ENCODE measurements around the gene KHDC1. TPM values are rescaled to one million over a fixed set of nuclear protein-coding genes. Genes with fewer than 3 reads are reported as not detected.
A peak's percentile ranks its signal among the peaks of the same experiment; 100 is the strongest.

Gene KHDC1
- total and polyA plus RNA-seq, 2 of the 8 experiments (the other 6 are each of a cell fraction or from before 2014, with no cell fraction given): 4.3 to 7.3 TPM

DNA sequence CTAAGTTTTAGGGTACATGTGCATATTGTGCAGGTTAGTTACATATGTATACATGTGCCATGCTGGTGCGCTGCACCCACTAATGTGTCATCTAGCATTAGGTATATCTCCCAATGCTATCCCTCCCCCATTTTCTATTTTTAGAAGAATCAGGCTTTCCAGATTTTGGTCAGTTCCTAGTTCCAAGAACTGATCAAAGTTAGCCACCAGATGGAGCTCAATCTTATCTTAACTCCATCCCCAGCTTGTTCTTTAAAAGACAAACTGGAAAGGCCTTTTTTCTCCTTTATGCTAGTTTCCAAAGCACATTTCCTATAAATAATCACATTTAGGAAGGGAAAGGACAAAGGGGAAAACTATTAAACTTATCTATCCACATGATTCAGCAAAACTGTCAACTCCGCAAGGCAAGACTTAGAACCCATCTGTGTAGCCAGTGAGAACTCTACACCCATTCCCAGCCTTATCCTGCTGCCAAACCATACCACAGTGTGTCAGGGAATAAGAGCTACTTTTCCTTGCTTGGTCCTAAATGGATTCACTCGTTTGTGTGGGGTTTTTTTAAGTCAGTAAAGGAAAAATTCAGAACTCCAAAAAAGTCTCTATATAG lies 22.8 kb upstream of the KHDC1 start:
- H3K4ac ChIP-seq (replicated peaks; ENCODE audit: insufficient read length, low read depth, low read length): no peak overlapping the region
- H3K79me2 ChIP-seq (ENCODE audit: control insufficient read depth in 1 of 2, insufficient read depth in 2 of 2, low read length in 2 of 2): no peaks in the 10 kb centered on the region
- peaks cover 0 to 1% of the 10 kb centered on the region in 2 experiments for H4K20me1 ChIP-seq (replicated peaks in 1 of 2; ENCODE audit: control insufficient read depth in 1 of 2, insufficient read depth in 2 of 2, low read length in 2 of 2)
- 80% methylated on average over 3 of the region's 3 CpGs; no CpG with 5 or more reads in 1 of the 2 experiments for WGBS, 2 experiments (ENCODE audit: extremely low coverage in 1 of 2, insufficient coverage in 1 of 2, insufficient read length in 1 of 2, insufficient replicate concordance in 2 of 2, low coverage in 1 of 2, low lambda C conversion rate in 2 of 2, missing lambda C conversion rate in 1 of 2)
- H2BK5ac ChIP-seq (ENCODE audit: low read depth, low read length): no peak overlapping the region
- no peak overlapping the region for H4K8ac ChIP-seq (ENCODE audit: extremely low read depth, insufficient read depth, low read length)
- no peak overlapping the region for H3K56ac ChIP-seq (replicated peaks; ENCODE audit: insufficient read length, low read depth, low read length)
- H3K27me3 ChIP-seq (replicated peaks in 1 of 4; ENCODE audit: control insufficient read depth in 3 of 4, extremely low read depth in 1 of 4, insufficient read depth in 3 of 4, low read length in 3 of 4): no peaks in the 10 kb centered on the region
- H3K4me2 ChIP-seq (ENCODE audit: insufficient read depth in 1 of 2, low read depth in 2 of 2, low read length in 2 of 2): no peak overlapping the region
- H4K91ac ChIP-seq (replicated peaks; ENCODE audit: insufficient read length, low read length): no peak overlapping the region
- no peaks in the 10 kb centered on the region for H3K4me1 ChIP-seq (replicated peaks in 1 of 4; ENCODE audit: control insufficient read depth in 3 of 4, insufficient read depth in 4 of 4, low read length in 3 of 4)
- no peaks in the 10 kb centered on the region; a peak in 1 of 8 replicates for H3K36me3 ChIP-seq (ENCODE audit: control insufficient read depth in 2 of 4, insufficient read depth in 4 of 4, low read length in 3 of 4)
- no peak overlapping the region for H2BK12ac ChIP-seq (ENCODE audit: low read depth, low read length)
- no peak overlapping the region for H3K14ac ChIP-seq (ENCODE audit: insufficient read length)
- no peak overlapping the region for H2BK20ac ChIP-seq (ENCODE audit: low read length)
- H2AK5ac ChIP-seq (ENCODE audit: low read depth, low read length): no peak overlapping the region
- DNase-seq (ENCODE audit: low read depth in 1 of 2, low spot score in 2 of 2) (no peak), FAIRE-seq (no peak)
- no peak overlapping the region for H2BK120ac ChIP-seq (replicated peaks; ENCODE audit: low read depth, low read length)
- no peak overlapping the region for H3K23ac ChIP-seq (ENCODE audit: insufficient read length)
- CTCF ChIA-PET (ENCODE audit: partially characterized antibody): interaction anchor here (0.5 to 5.3 kb wide), 25 partner anchors 9 to 807 kb away, joined by 3 to 105 read pairs (median 4); no protein-coding TSS in a partner anchor
- H3K9me3 ChIP-seq (ENCODE audit: insufficient read depth in 2 of 2, low read depth in 1 of 2, low read length in 1 of 2): no peaks in the 10 kb centered on the region; a peak in 1 of 4 replicates
- no peak overlapping the region for H3K18ac ChIP-seq (ENCODE audit: extremely low read depth, low read length)
- no peaks in the 10 kb centered on the region for H3K79me1 ChIP-seq (ENCODE audit: low read depth, low read length)
- POLR2A ChIA-PET (ENCODE audit: partially characterized antibody): interaction anchor here (0.9 to 1.7 kb wide), 6 partner anchors 11 to 230 kb away, joined by 3 to 8 read pairs (median 4); no protein-coding TSS in a partner anchor
- H3K4me3 ChIP-seq (ENCODE audit: extremely low read depth in 1 of 4, insufficient read depth in 2 of 4, low read depth in 3 of 4, low read length in 4 of 4): no peak overlapping the region
- TF ChIP-seq TBP (IDR thresholded peaks at IDR 0.05; ENCODE audit: low read depth, low read length) (no peak), TEAD4 (IDR thresholded peaks at IDR 0.05; ENCODE audit: low read depth, low read length) (no peak), CBX8 (IDR thresholded peaks at IDR 0.05; ENCODE audit: borderline replicate concordance, low read depth, low read length) (no peak), RAD21 (IDR thresholded peaks at IDR 0.05 in 1 of 2, conservative IDR thresholded peaks at IDR 0.05 in 1 of 2; ENCODE audit: low read depth in 2 of 2, low read length in 2 of 2) (peak; percentile 63 to 72), CTCF (IDR thresholded peaks at IDR 0.05; ENCODE audit: control extremely low read depth in 1 of 3, insufficient read depth in 1 of 3, low read depth in 1 of 3, low read length in 3 of 3) (peak in 2 of 3 experiments; percentile 46 to 47; a peak in 2 of 4 replicates)
- no peaks in the 10 kb centered on the region for H3K23me2 ChIP-seq (ENCODE audit: low read depth, low read length)
- no peak overlapping the region for H4K5ac ChIP-seq (ENCODE audit: insufficient read length, low read depth, low read length)
- H3K27ac ChIP-seq (ENCODE audit: low read depth, low read length): no peak overlapping the region
- H2AFZ ChIP-seq (ENCODE audit: low read length): no peak overlapping the region
- H2BK15ac ChIP-seq (ENCODE audit: low read length): no peak overlapping the region
- no peak overlapping the region for H3K9ac ChIP-seq (replicated peaks in 1 of 4; ENCODE audit: extremely low read depth in 1 of 4, low read depth in 3 of 4, low read length in 3 of 4)

Data from H1 (cell line).